Raji (cell line): Measurements from ENCODE around the gene CDH4.

ENCODE experiments used
- POLR2A ChIP-seq: IDR thresholded peaks from 2 replicates; pipeline ENCODE4 v1.6.1; 2011; ENCODE audit warnings: low read depth, low read length, control low read depth; ENCODE audit not compliant: insufficient read depth

Gene CDH4

GRCh38 chr20:61385296-61385695 lies 133.2 kb downstream of the CDH4 start:
- TF ChIP-seq POLR2A: no peak

- no peak for TF ChIP-seq POLR2A
These were observed 133.7 kb downstream of the CDH4 start for GRCh38 chr20:61385731-61386130.

- TF ChIP-seq POLR2A: no peak
These were observed 135.3 kb downstream of the CDH4 start for GRCh38 chr20:61387204-61387953.

DNA sequence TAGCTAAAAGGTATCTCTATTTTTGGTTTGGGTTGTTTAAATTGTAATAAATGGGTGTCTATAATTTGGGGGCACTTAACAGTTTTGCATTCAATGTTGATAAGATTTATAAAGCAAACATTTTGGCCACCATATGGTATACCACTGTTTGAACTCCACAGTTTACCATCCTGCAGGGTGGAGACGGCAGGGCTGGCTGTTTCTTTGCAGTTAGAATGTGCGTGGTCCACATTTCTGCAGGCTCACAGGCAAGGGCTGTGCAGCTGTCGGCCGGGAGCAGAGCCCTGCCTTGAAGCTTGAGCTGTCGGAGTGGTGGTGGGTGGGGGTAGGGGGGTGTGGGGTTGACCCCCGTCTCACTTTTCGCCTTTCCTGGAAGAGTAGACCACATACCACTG lies 135.9 kb downstream of the CDH4 start:
- no peak for TF ChIP-seq POLR2A

DNA sequence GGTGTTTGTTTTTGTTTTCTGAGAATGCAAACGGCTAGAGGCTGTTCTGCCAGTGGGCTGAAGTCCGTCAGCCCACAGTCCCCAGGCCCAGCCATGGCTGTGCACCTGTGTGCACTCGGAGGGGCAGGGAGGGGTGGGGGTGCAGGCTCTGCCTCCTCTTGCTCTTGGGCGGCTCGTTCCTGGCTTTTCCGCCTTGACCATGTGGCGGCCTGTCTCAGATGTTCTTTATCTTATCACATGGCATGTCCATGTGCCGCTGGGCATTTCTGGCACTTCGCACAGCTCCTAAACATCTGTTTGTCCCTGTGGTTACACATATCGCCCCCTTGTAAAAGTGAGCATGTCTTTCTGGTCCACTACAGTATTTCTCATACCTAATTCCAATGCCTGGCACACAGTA lies 137.0 kb downstream of the CDH4 start:
- TF ChIP-seq POLR2A: no peak

DNA sequence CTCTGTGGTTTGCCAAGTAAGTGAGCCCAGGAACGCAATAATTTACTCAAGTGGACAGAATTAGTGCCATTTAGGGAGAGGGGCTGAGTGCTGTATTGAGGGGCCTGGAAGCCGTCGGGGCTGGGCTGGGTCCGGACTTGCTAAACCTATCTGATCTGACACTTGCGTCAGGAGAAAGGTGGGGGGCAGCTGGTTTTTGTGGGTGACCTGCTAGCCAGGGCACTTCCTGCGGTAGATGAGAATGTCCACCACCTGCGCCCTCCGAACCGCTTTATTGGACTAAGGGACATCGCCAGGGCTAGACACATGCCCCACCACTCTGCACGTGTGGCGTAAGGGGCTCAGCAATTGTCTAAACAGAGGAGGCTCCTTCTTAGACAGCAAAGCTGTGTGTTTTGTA lies 139.1 kb downstream of the CDH4 start:
- no peak for TF ChIP-seq POLR2A

GRCh38 chr20:61391812-61392520 lies 139.9 kb downstream of the CDH4 start:
- no peak for TF ChIP-seq POLR2A

GRCh38 chr20:61394088-61394799 lies 142.2 kb downstream of the CDH4 start:
- TF ChIP-seq POLR2A: no peak

DNA sequence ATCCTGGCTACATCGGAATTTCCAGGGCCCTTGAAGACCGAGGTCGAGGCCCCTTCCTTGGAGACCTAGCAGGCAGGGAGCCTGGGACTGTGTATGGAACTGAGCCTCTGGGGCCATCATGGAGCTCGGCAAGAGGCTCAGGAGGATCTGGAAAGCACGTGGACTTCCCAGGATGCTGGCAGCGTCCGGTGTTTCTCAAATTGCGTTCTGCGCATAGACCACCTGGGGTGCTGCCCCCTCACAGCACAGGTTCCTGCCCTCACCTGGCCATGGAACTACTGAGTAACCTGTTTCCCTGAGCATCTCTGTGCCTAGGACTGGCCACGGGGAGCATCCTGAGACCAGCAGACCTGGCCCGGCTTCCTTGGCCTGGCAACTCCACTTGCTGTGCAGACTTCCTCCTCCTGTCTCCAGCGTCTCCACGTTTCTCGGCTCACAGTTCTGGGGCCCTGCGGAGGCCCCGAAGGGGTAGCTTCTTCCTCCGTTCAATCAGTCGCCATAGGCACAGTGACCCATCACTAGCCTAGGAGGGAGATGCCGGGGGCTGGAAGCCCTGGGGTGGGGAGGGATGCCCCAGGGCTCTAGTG lies 144.3 kb downstream of the CDH4 start:
- TF ChIP-seq POLR2A: no peak

- TF ChIP-seq POLR2A: no peak
These were observed 145.1 kb downstream of the CDH4 start for GRCh38 chr20:61397146-61397545.

DNA sequence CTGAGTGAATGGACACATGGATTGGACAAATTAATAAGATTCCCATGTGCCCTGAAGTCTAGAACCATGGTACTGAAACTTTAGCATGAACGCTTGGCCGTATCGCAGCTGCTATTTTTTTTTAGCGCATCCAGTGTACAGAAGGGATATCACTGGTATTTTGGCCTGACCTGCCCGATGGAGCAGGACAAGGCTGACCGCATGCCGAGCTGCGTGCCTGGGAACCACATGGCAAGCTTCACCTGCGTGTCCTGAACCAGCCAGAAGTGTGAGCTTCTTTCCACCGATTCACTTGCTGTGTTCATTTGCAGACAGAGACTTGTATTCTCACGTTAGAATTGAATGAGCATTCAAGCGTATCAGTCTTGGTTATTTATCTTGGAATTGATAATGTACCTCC lies 145.7 kb downstream of the CDH4 start:
- no peak for TF ChIP-seq POLR2A

DNA sequence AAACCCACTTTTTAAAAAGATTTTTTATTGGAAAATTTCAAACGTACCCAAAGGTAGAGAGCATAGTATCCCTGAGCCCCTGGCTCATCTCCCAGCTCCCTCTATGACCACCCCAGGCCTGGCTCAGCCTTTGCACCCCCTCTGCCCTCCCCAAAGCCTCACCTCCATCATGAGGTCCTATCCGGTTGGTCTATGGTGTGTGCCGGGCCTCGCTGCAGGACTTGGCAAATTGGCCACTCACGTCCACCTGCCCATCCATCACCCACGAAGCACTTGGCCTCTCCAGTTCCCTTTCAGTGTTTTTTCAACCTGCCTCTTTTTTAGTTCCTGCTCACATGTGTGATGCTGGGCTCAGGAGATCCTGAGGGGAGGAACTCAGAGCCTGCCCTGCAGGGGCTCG lies 147.4 kb downstream of the CDH4 start:
- no peak for TF ChIP-seq POLR2A

GRCh38 chr20:61400499-61400898 lies 148.4 kb downstream of the CDH4 start:
- no peak for TF ChIP-seq POLR2A

DNA sequence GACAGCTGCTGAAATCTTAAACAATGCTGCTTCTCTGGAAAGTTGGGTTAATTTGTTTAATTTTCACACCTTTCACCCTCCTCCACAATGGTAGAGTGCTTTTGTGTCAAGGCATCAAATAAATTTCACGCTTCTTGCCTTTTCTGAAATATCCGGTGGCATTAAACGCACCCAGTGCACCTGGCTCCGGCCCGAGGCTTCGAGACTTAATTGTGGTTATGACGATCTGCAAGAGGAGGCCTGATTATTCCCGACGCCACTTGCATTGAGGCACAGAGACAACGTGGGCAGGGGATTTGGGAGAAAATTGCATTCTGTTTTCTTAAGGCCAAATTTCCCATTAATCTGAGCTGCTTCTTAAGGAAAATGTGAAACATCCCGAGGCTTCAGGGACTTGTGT lies 152.2 kb downstream of the CDH4 start:
- no peak for TF ChIP-seq POLR2A

DNA sequence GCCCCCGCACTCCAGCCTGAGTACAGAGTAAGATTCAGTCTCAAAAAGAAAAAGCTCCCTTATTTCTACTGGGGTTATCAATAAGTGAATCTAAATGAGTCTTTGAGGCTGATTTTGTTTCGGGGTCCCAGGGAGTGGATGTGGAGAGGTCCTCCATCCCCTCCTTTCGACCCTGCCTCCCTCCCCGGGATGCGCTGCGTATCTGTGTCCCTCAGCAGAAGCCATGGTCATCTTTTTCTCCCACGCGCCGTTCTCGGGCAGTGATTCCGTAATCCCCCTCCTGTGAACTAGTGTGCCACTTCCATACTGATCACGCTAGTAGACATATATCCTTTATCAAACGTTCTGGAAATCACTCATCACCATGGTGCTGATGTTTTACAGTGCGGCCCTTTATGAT lies 152.9 kb downstream of the CDH4 start:
- no peak for TF ChIP-seq POLR2A

- TF ChIP-seq POLR2A: no peak
These were observed 155.5 kb downstream of the CDH4 start for GRCh38 chr20:61407561-61407960.
